Measurements from ENCODE around the gene CIBAR2.
"Not testable (repeated sequence)": the region's sequence is repeated elsewhere in the genome, so short reads cannot be mapped to it uniquely, and the experiment has no call there.

CIBAR2 gene

DNA sequence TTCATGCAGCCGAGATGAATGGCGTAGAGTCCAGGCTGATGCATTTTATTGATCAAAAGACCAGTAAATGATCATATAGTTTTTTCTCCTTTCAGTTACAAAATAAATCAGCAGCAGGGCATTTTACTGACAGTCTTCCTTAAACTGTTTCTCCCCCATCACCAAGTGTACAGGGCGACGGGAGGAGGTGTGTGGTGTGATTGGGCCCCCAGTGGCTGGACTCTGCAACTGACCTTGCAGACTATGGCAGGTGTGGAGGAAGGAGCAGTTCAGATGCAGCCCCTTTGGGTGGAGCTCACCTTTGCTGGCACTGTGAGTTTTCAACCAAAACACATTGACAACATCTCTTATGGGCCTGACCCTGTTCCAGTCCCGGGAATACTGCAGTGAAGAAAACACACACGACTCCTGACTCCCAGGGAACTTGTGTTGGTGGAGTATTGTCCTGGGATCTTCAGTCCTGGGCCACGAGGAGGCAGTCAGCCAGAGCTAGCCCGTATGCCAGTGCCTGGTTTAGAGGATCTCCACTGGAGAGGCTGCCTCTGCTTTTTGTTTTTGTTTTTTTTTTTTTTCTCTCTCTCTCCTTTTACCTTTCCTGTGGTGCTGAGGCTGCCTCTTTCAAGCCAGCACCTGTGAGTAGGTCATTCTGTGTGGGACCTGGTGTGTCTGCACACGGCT lies 54.9 kb downstream of the CIBAR2 start:
- peak in 1 of 2 experiments; percentile 21 for DNase-seq

DNA sequence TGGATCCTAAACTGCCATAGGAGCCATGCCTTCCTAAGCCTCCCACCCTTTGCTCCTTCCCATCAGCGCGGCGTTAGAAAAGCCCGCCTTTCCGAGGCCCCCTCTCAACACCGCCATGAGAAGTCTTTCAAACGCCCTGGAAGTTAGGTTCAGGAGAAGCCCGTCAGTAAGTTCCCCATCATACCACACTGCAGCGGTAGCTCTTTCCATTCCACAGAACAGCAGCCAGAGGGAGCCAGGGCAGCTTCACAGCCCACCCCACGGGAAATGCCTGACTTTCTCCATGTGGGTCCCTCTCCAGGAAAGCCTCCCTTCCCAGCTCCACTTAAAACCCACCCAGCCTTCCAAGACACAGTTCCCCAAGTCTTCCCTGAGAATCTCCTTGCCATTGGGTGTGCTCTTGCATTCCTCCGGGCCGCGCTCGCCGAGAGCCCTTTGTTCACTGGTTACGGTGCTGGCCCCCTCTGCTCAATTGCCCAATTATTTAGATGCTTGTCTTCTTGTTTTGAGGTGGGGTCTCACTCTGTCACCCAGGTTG lies 56.0 kb downstream of the CIBAR2 start:
- no peak for DNase-seq

DNA sequence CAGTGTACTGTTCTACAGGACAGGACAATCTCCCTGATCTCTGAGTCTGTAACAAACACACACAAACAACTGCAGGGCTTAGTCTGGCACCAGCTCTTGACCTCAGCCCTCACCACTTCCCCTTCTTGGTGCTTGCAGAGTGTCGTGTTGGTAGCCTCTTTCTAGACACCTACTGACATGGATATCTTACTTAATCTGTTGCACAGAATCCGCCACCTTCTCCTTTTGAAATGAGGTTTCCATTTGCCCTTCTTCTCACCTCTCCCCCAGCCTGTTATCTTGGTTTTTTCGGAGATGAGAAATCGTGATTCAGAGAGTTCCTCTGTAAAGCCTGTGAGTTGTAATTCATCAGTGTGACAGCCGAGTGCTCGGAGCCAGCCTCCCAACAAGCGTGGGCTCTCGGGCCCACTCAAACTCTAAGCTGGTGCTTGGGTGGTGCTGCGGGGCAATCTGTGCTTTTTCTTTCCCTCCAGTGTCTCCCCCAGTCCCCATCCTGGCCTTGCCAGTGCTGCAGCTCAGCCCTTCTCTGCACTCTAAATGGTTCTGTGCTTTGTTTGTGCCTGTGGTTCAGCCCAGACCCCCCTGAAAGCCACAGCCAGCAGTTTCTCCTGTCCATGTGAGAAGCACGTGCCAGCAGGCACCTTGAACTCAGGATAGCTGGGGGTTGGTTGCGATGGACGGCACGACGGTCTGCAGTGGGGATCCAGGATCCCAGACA lies 56.6 kb downstream of the CIBAR2 start:
- DNase-seq: no peak

DNA sequence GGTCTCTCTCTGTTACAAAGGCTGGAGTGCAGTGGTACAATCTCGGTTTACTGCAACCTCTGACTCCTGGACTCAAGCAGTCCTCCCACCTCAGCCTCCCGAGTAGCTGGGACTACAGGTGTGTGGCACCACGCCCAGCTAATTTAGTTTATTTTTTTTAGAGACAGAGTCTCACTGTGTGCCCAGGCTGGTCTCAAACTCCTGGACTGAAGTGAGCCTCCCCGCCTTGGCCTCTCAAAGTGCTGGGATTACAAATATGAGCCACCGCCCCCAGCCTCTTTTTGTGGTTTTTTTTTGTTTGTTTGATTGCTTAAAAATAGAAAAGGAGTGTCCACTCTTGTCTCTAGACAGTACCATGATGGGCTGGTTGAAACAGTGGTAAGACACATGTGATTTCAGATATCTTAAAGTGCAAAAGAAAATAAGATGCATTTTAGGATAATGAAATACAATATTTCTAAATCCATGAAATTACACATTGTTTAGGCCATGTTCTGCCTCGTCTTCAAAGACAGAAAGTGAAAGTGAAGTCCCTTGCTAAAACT lies 57.3 kb downstream of the CIBAR2 start:
- DNase-seq: no peak

DNA sequence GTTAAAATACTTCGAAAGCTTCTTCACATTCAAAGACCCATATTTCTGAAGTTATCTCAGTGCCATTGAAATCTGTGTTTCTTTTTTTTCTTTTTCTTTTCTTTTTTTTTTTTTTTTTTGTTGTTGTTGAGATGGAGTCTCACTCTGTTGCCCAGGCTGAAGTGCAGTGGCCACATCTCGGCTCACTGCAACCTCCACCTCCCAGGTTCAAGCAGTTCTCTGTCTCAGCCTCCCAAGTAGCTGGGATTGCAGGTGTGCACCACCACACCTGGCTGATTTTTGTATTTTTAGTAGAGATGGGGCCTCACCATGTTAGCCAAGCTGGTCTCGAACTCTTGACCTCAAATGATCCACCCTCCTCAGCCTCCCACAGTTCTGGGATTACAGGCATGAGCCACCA lies 58.0 kb downstream of the CIBAR2 start:
- not testable (repeated sequence) for DNase-seq

DNA sequence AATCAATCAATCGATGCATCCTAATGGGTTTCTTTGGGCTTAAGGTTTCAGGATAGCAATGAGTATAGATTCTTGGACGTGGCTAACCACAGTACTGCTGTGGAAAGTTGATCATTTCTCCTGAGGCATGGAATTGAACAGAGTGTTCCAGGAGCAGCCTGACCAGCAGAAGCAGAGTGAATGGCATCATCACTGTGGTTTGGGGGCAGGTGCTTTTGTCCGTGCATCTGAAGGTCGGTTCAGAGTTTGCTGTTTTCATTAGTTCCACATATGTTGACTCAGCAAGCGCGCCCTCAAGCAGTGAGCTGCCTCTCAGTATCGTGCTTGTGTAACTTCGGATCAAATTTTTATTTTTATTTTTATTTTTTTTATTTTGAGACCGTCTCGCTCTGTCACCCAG lies 59.7 kb downstream of the CIBAR2 start:
- DNase-seq: no peak

DNA sequence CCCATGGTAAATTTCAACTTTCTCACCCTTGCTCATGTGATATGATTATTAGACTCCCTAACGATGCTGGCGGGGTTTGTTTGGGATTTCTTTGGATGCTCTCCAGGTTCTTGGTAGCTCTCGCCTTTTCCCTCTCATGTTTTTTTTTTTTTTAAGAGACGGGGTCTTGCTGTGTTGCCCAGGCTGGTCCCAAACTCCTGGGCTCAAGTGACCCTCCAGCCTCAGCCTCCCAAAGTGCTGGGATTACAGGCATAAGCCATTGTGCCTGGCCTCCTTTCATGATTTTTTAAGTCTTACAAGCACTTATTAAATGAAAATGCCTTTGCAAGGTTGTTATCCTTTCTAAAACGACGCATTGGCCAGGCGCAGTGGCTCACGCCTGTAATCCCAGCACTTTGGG lies 60.6 kb downstream of the CIBAR2 start:
- no peak for DNase-seq

DNA sequence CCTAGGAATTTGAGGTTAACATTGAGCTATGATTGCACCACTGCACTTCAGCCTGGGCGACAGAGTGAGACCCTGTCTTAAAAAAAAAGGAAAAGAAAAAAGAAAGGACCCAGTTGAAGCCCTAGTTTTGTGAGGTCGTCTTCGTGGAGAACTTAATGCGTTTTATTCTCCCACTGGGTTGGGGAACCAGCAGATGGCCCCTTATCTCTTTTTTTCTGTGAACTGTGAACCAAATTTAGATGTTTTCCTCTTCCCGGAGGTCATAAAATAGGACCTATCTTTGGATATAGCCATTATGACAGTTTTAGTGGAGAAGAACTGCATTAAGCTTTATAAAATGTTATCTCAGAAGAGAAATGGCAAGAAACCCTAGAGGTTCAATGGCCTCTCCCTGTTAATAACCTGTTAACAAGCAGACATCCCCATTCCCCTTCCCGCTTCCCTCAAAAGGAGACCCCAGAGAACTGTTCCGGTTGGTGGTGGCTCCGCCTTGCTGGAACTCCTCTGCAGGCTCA lies 61.1 kb downstream of the CIBAR2 start:
- DNase-seq: no peak

DNA sequence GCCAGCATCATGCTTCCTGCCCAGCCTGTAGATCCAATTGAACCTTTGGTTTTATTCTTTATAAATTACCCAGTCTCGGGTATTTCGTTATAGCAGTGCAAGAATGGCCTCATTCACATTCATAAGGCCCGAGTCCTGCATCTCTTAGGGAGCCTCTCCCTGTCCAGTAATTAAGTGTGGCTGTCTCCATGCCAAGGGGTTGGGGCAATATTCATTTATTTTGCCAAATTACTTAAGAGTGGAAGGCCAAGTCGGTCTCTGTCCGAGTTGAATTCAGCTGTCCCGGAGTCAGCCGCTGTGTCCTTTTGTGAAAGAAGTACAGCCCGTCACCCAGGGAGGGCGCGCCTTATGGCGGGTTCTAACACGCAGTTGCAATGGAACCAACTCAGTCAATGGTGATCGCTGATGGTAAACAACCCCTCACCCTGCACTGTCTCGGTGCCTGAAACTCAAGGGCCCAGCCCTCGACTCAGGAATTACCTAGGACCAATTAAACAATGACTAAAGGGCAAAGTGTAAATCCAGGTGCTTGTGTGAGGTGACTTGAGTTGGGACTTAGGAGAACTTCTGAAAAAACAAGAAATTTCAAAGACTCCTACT lies 62.5 kb downstream of the CIBAR2 start:
- no peak for DNase-seq

DNA sequence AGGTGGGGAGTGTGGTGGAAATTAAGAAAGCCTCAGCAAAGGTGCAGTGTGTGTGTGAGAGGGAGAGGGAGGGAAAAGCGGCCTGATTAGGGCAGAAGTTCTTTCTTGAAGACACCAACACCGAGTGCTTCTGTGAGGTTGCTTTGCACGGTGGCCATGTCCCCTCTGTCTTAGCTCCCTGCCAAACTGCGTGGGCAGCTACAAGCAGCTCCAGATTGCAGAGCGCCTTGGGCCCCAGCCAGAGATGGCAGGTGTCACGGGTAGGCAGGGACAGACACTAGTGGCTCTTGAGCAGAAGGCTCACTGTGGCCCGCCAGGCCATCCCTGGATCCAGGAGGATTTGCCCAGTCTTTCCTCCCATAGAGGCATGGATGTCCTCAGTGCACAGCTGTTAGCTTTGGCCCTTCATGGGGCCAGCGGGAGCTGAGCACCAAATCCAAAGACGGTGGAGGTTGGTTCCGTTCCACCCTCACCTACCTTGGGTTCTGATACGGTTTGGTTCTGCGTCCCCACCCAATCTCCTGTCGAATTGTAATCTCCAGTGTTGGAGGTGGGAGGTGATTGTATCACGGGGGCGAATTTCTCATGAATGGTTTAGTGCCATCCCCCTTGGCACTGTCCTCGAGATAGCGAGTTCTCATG lies 63.2 kb downstream of the CIBAR2 start:
- no peak for DNase-seq
